Neuronal stem cell (in vitro differentiated cells): ENCODE measurements around the gene SEMA3E.
A peak's percentile ranks its signal among the peaks of the same experiment; 100 is the strongest.

ENCODE experiments used
- DNase-seq: peaks from one replicate; pipeline ENCODE4 v3.0.0-alpha.2; 2013; ENCODE audit warnings: low spot score
- H2AFZ ChIP-seq: one replicate; pipeline ENCODE4 v1.6.1; 2013; ENCODE audit warnings: mild to moderate bottlenecking, low read length, inconsistent platforms
- H2AK5ac ChIP-seq: 2 replicates; pipeline ENCODE4 v1.6.1; 2013; ENCODE audit warnings: low read depth, mild to moderate bottlenecking, inconsistent platforms, low read length, moderate library complexity, mixed read lengths
- H2BK120ac ChIP-seq: 2 replicates; pipeline ENCODE4 v1.6.1; 2013; ENCODE audit warnings: low read depth, mild to moderate bottlenecking, inconsistent platforms, low read length, moderate library complexity, mixed read lengths
- H2BK12ac ChIP-seq: one replicate; pipeline ENCODE4 v1.6.1; 2013; ENCODE audit warnings: low read length, inconsistent platforms
- H2BK15ac ChIP-seq: 2 replicates; pipeline ENCODE4 v1.6.1; 2013; ENCODE audit warnings: mild to moderate bottlenecking, low read length, inconsistent platforms, mixed read lengths
- H2BK5ac ChIP-seq: one replicate; pipeline ENCODE4 v1.6.1; 2013; ENCODE audit warnings: inconsistent platforms, mild to moderate bottlenecking, low read length, moderate library complexity
- H3K14ac ChIP-seq: one replicate; pipeline ENCODE4 v1.6.1; 2013; ENCODE audit warnings: low read length, inconsistent platforms
- H3K18ac ChIP-seq: 2 replicates; pipeline ENCODE4 v1.6.1; 2013; ENCODE audit warnings: low read length, inconsistent platforms
- H3K23ac ChIP-seq: 2 replicates; pipeline ENCODE4 v1.6.1; 2013; ENCODE audit warnings: low read depth, mild to moderate bottlenecking, mixed read lengths, low read length, inconsistent platforms; ENCODE audit not compliant: poor library complexity
- H3K27ac ChIP-seq: replicated peaks from 3 replicates; pipeline ENCODE4 v1.5.1; 2013; ENCODE audit warnings: low read length, inconsistent platforms
- H3K27me3 ChIP-seq, 3 experiments: 2 replicates each; pipeline ENCODE4 v1.6.1; 2013; ENCODE audit warnings: low read length in 3 of 3, mild to moderate bottlenecking in 2 of 3, inconsistent platforms in 1 of 3, low read depth in 1 of 3, mixed read lengths in 1 of 3, moderate library complexity in 1 of 3; ENCODE audit not compliant: control insufficient read depth in 3 of 3, insufficient read depth in 3 of 3
- H3K36me3 ChIP-seq, 2 donors: replicated peaks in 1 of 2; 2 replicates each; pipeline ENCODE4 v1.6.1; 2013; ENCODE audit warnings: low read length in 2 of 2; ENCODE audit not compliant: control insufficient read depth in 2 of 2, insufficient read depth in 2 of 2
- H3K4ac ChIP-seq: 2 replicates; pipeline ENCODE4 v1.6.1; 2013; ENCODE audit warnings: inconsistent platforms, mild to moderate bottlenecking, low read length, moderate library complexity
- H3K4me1 ChIP-seq, 2 donors: 1 replicate in 1 of 2; 2 replicates in 1 of 2; pipeline ENCODE4 v1.6.1; 2013; ENCODE audit warnings: low read length in 2 of 2, low read depth in 1 of 2; ENCODE audit not compliant: control insufficient read depth in 2 of 2, insufficient read depth in 1 of 2
- H3K4me2 ChIP-seq: one replicate; pipeline ENCODE4 v1.6.1; 2013; ENCODE audit warnings: mild to moderate bottlenecking, low read length, inconsistent platforms; ENCODE audit not compliant: insufficient read depth, poor library complexity, severe bottlenecking
- H3K4me3 ChIP-seq, 2 donors: 2 replicates each; pipeline ENCODE4 v1.5.1; 2013; ENCODE audit warnings: low read length in 2 of 2, mild to moderate bottlenecking in 2 of 2, inconsistent platforms in 1 of 2, moderate library complexity in 1 of 2
- H3K79me1 ChIP-seq: one replicate; pipeline ENCODE4 v1.6.1; 2013; ENCODE audit warnings: low read depth, mild to moderate bottlenecking, inconsistent platforms, low read length, moderate library complexity
- H3K9ac ChIP-seq: one replicate; pipeline ENCODE4 v1.6.1; 2013; ENCODE audit warnings: mild to moderate bottlenecking, low read depth, low read length, inconsistent platforms; ENCODE audit not compliant: poor library complexity
- H3K9me3 ChIP-seq, 2 donors: replicated peaks in 1 of 2; 2 replicates each; pipeline versions ENCODE3 to v1.6.1; 2013; ENCODE audit warnings: low read length in 2 of 2, mild to moderate bottlenecking in 2 of 2, inconsistent platforms in 1 of 2, low read depth in 1 of 2, mixed read lengths in 1 of 2, moderate library complexity in 1 of 2; ENCODE audit not compliant: control insufficient read depth in 2 of 2, insufficient read depth in 1 of 2
- H4K8ac ChIP-seq: one replicate; pipeline ENCODE4 v1.6.1; 2013; ENCODE audit warnings: low read depth, mild to moderate bottlenecking, inconsistent platforms, low read length, moderate library complexity
- H4K91ac ChIP-seq: one replicate; pipeline ENCODE4 v1.6.1; 2013; ENCODE audit warnings: low read length, low read depth, mild to moderate bottlenecking, inconsistent platforms; ENCODE audit not compliant: poor library complexity
- WGBS, 2 donors: extraction: QIAGEN DNeasy Blood & Tissue Kit; methylation state at CpG; one replicate each; pipeline ENCODE4 v1.1.7; 2013; ENCODE audit warnings: missing lambda C conversion rate in 2 of 2, mixed read lengths in 1 of 2; ENCODE audit not compliant: insufficient read length in 2 of 2, insufficient replicate concordance in 1 of 2; ENCODE audit errors: extremely low coverage in 2 of 2; 5-methylcytosine and 5-hydroxymethylcytosine counted together

SEMA3E gene

DNA sequence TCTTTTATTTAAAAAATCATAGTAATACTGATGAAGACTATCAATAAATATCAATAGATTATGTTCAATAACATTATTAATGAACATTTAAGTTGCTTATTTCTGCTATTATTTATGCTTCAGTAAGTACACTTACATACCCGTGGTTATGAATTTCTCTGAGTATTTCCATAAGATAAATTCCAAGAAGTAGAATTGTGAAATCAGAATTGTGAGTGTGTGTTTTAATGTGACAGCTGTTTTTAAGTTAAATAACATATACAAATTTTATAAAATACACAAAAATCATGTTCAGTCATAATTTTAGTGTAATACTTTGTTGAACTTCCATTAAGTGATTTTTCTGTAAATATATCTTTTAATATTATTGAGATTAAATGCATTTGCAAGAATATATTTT, 37.5 kb upstream of the SEMA3E start:
- Histone ChIP-seq H3K79me1 (no peaks in the 10 kb centered on the region), H3K36me3 (no peaks in the 10 kb centered on the region), H3K4me1 (peaks cover 0 to 2% of the 10 kb centered on the region in 2 donors), H3K4me2 (no peak overlapping the region), H2BK15ac (no peak overlapping the region), H3K9ac (no peak overlapping the region), H4K8ac (no peak overlapping the region), H3K9me3 (no peaks in the 10 kb centered on the region), H3K14ac (no peak overlapping the region), H3K27ac (no peak overlapping the region), H3K27me3 (no peaks in the 10 kb centered on the region), H4K91ac (no peak overlapping the region), H3K18ac (no peak overlapping the region), H2AFZ (no peak overlapping the region), H2BK12ac (no peak overlapping the region), H3K4me3 (no peak overlapping the region), H3K4ac (no peak overlapping the region), H3K23ac (no peak overlapping the region), H2AK5ac (no peak overlapping the region), H2BK5ac (no peak overlapping the region), H2BK120ac (no peak overlapping the region)
- WGBS, 2 donors, result no CpG with 5 or more reads among the region's 1 CpG
- no peak for DNase-seq

DNA sequence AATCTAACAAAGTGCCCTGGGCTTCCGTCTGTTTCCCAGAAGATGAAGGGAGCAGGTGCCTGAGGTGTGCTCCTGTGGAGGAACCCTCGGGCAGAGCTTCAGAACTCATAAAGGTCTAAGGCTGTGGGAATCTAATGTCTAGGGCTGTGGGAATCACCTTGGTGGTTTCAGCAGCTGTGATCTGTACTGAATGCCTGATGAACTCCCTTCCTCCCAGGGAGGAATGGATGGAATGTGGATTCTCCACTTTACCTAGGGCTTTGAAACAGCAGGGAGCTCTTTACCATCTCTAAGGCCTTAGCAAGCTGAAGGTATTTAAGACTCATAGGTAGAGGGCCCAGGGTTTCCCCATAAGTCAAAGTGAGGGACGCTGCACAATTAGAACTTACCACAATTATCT, 36.0 kb upstream of the SEMA3E start:
- Histone ChIP-seq H3K4me3 (no peak overlapping the region), H2BK120ac (no peak overlapping the region), H2BK5ac (no peak overlapping the region), H4K91ac (no peak overlapping the region), H4K8ac (no peak overlapping the region), H2AFZ (no peak overlapping the region), H2BK15ac (no peak overlapping the region), H2BK12ac (no peak overlapping the region), H3K4ac (no peak overlapping the region), H3K79me1 (no peaks in the 10 kb centered on the region), H2AK5ac (no peak overlapping the region), H3K9me3 (no peaks in the 10 kb centered on the region), H3K36me3 (no peaks in the 10 kb centered on the region), H3K4me2 (no peak overlapping the region), H3K4me1 (no peaks in the 10 kb centered on the region), H3K27me3 (no peaks in the 10 kb centered on the region), H3K14ac (no peak overlapping the region), H3K23ac (no peak overlapping the region), H3K9ac (no peak overlapping the region), H3K27ac (peak overlapping the region; percentile 18), H3K18ac (no peak overlapping the region)
- WGBS, 2 donors, result no CpG with 5 or more reads among the region's 3 CpGs
- DNase-seq, result no peak

DNA sequence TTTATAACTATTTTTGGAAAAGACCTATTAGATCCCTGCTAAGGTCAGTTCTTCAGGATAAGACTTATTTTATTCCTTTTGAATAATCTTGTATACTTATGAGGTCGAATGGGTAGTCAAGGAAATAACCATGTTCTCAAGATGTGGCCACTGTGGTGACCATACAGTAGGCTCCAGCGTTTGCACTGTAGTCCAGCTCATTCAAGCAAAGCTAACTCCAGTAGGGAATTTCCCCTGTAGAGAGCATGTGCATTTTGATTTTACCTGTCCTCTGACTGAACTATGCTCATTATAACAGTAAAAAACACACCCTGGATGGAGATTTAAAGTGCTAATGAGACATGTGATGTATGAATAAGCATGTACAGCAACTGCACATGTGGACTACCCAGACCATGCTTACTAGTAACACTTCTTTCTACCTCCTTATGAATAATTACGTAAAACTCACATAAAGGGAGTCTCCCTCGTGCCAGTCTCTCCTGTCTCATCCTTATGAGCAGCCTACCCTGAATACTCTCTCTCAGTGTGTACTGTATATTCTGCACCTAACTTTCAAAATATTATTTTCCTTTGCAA, 32.4 kb upstream of the SEMA3E start:
- DNase-seq, result no peak
- no peaks in the 10 kb centered on the region for H3K9me3 ChIP-seq
- no peak overlapping the region for H2BK5ac ChIP-seq
- no peaks in the 10 kb centered on the region for H3K4me1 ChIP-seq
- no peak overlapping the region for H3K18ac ChIP-seq
- no peak overlapping the region for H2AK5ac ChIP-seq
- no peak overlapping the region for H3K4me3 ChIP-seq
- H3K4ac ChIP-seq, result no peak overlapping the region
- no peaks in the 10 kb centered on the region for H3K27me3 ChIP-seq
- H2BK12ac ChIP-seq, result no peak overlapping the region
- no peaks in the 10 kb centered on the region for H3K36me3 ChIP-seq
- no peak overlapping the region for H3K27ac ChIP-seq
- H3K14ac ChIP-seq, result no peak overlapping the region
- WGBS, 2 donors, result no CpG with 5 or more reads among the region's 4 CpGs
- H3K9ac ChIP-seq, result no peak overlapping the region
- no peaks in the 10 kb centered on the region for H3K79me1 ChIP-seq
- H4K8ac ChIP-seq, result no peak overlapping the region
- no peak overlapping the region for H2BK15ac ChIP-seq
- no peak overlapping the region for H2AFZ ChIP-seq
- H4K91ac ChIP-seq, result no peak overlapping the region
- H3K23ac ChIP-seq, result no peak overlapping the region
- H2BK120ac ChIP-seq, result no peak overlapping the region
- no peak overlapping the region for H3K4me2 ChIP-seq

DNA sequence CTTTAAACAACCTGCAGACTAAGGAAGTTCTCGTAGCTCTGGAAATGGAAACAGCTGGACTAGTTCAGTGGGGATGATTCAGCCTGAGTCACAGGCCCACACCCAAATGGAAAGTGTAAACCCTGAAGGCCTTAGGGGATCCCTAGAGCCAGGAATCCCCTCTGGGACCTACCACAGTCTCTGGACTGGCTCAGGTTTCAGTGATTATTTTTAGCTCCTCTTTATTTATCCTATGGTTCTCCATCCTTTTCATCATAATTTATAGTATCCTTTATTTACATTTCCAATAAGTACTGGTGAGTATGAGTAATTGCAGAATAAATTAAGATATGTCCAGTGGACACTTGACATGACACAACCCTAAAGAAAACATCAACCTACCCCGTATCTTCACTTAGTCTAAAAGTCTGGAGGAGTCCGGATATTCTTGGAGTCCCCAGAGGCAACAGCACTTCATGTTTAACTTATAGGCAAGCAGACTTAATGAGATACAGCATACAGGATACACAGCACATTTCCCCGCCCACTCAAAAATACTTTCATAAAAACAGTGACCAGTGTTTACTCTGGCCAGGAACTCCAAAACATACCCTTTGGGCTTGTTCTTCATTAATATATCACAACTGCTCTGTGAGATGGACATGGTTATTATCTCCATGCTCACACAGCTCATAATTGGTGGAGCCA, 28.4 kb upstream of the SEMA3E start:
- no CpG with 5 or more reads among the region's 4 CpGs for WGBS, 2 donors
- Histone ChIP-seq H2BK15ac (no peak overlapping the region), H3K4me2 (no peak overlapping the region), H2BK120ac (no peak overlapping the region), H3K9ac (no peak overlapping the region), H3K4ac (no peak overlapping the region), H3K36me3 (no peaks in the 10 kb centered on the region), H2AFZ (no peak overlapping the region), H3K4me3 (no peak overlapping the region), H3K27me3 (no peaks in the 10 kb centered on the region), H3K23ac (no peak overlapping the region), H2BK5ac (no peak overlapping the region), H3K18ac (no peak overlapping the region), H3K4me1 (no peaks in the 10 kb centered on the region), H3K79me1 (no peaks in the 10 kb centered on the region), H3K14ac (no peak overlapping the region), H3K27ac (no peak overlapping the region), H4K8ac (no peak overlapping the region), H2BK12ac (no peak overlapping the region), H2AK5ac (no peak overlapping the region), H4K91ac (no peak overlapping the region), H3K9me3 (no peaks in the 10 kb centered on the region)
- no peak for DNase-seq
